Measurements from ENCODE around the gene OVOL2. TPM values are rescaled to one million over a fixed set of nuclear protein-coding genes. Genes with fewer than 3 reads are reported as not detected.

The OVOL2 gene
- total RNA-seq (2022; extraction: Qiagen RNA extraction; ENCODE audit: low read depth), result 0.18 to 0.34 TPM (median 0.21 TPM) in 4 of 5 replicates, not detected in the other

GRCh38 chr20:18057101-18057993 lies at the start of gene OVOL2:
TSS of gene OVOL2 (minus strand) at chr20:18057916. CDS start at chr20:18057634, 282 bp downstream.

Other genes with a start within 250 kb of the OVOL2 start
- gene SNX5, start 89.1 kb downstream of the OVOL2 start, total RNA-seq (2022; extraction: Qiagen RNA extraction; ENCODE audit: low read depth), result 223 to 242 TPM (median 237 TPM) in 5 replicates
- gene MGME1, start 88.9 kb downstream of the OVOL2 start, total RNA-seq (2022; extraction: Qiagen RNA extraction; ENCODE audit: low read depth), result 38.5 to 45.1 TPM (median 41.4 TPM) in 5 replicates
- 8.6 to 10.1 TPM (median 9.9 TPM) in 5 replicates for gene KAT14, start 79.9 kb upstream of the OVOL2 start, total RNA-seq (2022; extraction: Qiagen RNA extraction; ENCODE audit: low read depth)
- gene PET117, start 79.9 kb upstream of the OVOL2 start, total RNA-seq (2022; extraction: Qiagen RNA extraction; ENCODE audit: low read depth), result 23.7 to 27.7 TPM (median 25.9 TPM) in 5 replicates
- gene ZNF133, start 230.6 kb upstream of the OVOL2 start, total RNA-seq (2022; extraction: Qiagen RNA extraction; ENCODE audit: low read depth), result 9.5 to 13.5 TPM (median 12.7 TPM) in 5 replicates